Neuronal stem cell (in vitro differentiated cells): ENCODE data around the gene TESPA1.

ENCODE experiments used
- DNase-seq: peaks from one replicate; pipeline ENCODE4 v3.0.0-alpha.2; 2013; ENCODE audit warnings: low spot score
- H2AFZ ChIP-seq: one replicate; pipeline ENCODE4 v1.6.1; 2013; ENCODE audit warnings: mild to moderate bottlenecking, low read length, inconsistent platforms
- H2AK5ac ChIP-seq: 2 replicates; pipeline ENCODE4 v1.6.1; 2013; ENCODE audit warnings: low read depth, mild to moderate bottlenecking, inconsistent platforms, low read length, moderate library complexity, mixed read lengths
- H2BK120ac ChIP-seq: 2 replicates; pipeline ENCODE4 v1.6.1; 2013; ENCODE audit warnings: low read depth, mild to moderate bottlenecking, inconsistent platforms, low read length, moderate library complexity, mixed read lengths
- H2BK12ac ChIP-seq: one replicate; pipeline ENCODE4 v1.6.1; 2013; ENCODE audit warnings: low read length, inconsistent platforms
- H2BK15ac ChIP-seq: 2 replicates; pipeline ENCODE4 v1.6.1; 2013; ENCODE audit warnings: mild to moderate bottlenecking, low read length, inconsistent platforms, mixed read lengths
- H2BK5ac ChIP-seq: one replicate; pipeline ENCODE4 v1.6.1; 2013; ENCODE audit warnings: inconsistent platforms, mild to moderate bottlenecking, low read length, moderate library complexity
- H3K14ac ChIP-seq: one replicate; pipeline ENCODE4 v1.6.1; 2013; ENCODE audit warnings: low read length, inconsistent platforms
- H3K18ac ChIP-seq: 2 replicates; pipeline ENCODE4 v1.6.1; 2013; ENCODE audit warnings: low read length, inconsistent platforms
- H3K23ac ChIP-seq: 2 replicates; pipeline ENCODE4 v1.6.1; 2013; ENCODE audit warnings: low read depth, mild to moderate bottlenecking, mixed read lengths, low read length, inconsistent platforms; ENCODE audit not compliant: poor library complexity
- H3K27ac ChIP-seq: replicated peaks from 3 replicates; pipeline ENCODE4 v1.5.1; 2013; ENCODE audit warnings: low read length, inconsistent platforms
- H3K27me3 ChIP-seq, 3 experiments: 2 replicates each; pipeline ENCODE4 v1.6.1; 2013; ENCODE audit warnings: low read length in 3 of 3, mild to moderate bottlenecking in 2 of 3, inconsistent platforms in 1 of 3, low read depth in 1 of 3, mixed read lengths in 1 of 3, moderate library complexity in 1 of 3; ENCODE audit not compliant: control insufficient read depth in 3 of 3, insufficient read depth in 3 of 3
- H3K36me3 ChIP-seq, 2 donors: replicated peaks in 1 of 2; 2 replicates each; pipeline ENCODE4 v1.6.1; 2013; ENCODE audit warnings: low read length in 2 of 2; ENCODE audit not compliant: control insufficient read depth in 2 of 2, insufficient read depth in 2 of 2
- H3K4ac ChIP-seq: 2 replicates; pipeline ENCODE4 v1.6.1; 2013; ENCODE audit warnings: inconsistent platforms, mild to moderate bottlenecking, low read length, moderate library complexity
- H3K4me1 ChIP-seq, 2 donors: 1 replicate in 1 of 2; 2 replicates in 1 of 2; pipeline ENCODE4 v1.6.1; 2013; ENCODE audit warnings: low read length in 2 of 2, low read depth in 1 of 2; ENCODE audit not compliant: control insufficient read depth in 2 of 2, insufficient read depth in 1 of 2
- H3K4me2 ChIP-seq: one replicate; pipeline ENCODE4 v1.6.1; 2013; ENCODE audit warnings: mild to moderate bottlenecking, low read length, inconsistent platforms; ENCODE audit not compliant: insufficient read depth, poor library complexity, severe bottlenecking
- H3K4me3 ChIP-seq, 2 donors: 2 replicates each; pipeline ENCODE4 v1.5.1; 2013; ENCODE audit warnings: low read length in 2 of 2, mild to moderate bottlenecking in 2 of 2, inconsistent platforms in 1 of 2, moderate library complexity in 1 of 2
- H3K79me1 ChIP-seq: one replicate; pipeline ENCODE4 v1.6.1; 2013; ENCODE audit warnings: low read depth, mild to moderate bottlenecking, inconsistent platforms, low read length, moderate library complexity
- H3K9ac ChIP-seq: one replicate; pipeline ENCODE4 v1.6.1; 2013; ENCODE audit warnings: mild to moderate bottlenecking, low read depth, low read length, inconsistent platforms; ENCODE audit not compliant: poor library complexity
- H3K9me3 ChIP-seq, 2 donors: replicated peaks in 1 of 2; 2 replicates each; pipeline versions ENCODE3 to v1.6.1; 2013; ENCODE audit warnings: low read length in 2 of 2, mild to moderate bottlenecking in 2 of 2, inconsistent platforms in 1 of 2, low read depth in 1 of 2, mixed read lengths in 1 of 2, moderate library complexity in 1 of 2; ENCODE audit not compliant: control insufficient read depth in 2 of 2, insufficient read depth in 1 of 2
- H4K8ac ChIP-seq: one replicate; pipeline ENCODE4 v1.6.1; 2013; ENCODE audit warnings: low read depth, mild to moderate bottlenecking, inconsistent platforms, low read length, moderate library complexity
- H4K91ac ChIP-seq: one replicate; pipeline ENCODE4 v1.6.1; 2013; ENCODE audit warnings: low read length, low read depth, mild to moderate bottlenecking, inconsistent platforms; ENCODE audit not compliant: poor library complexity
- WGBS, 2 donors: extraction: QIAGEN DNeasy Blood & Tissue Kit; methylation state at CpG; one replicate each; pipeline ENCODE4 v1.1.7; 2013; ENCODE audit warnings: missing lambda C conversion rate in 2 of 2, mixed read lengths in 1 of 2; ENCODE audit not compliant: insufficient read length in 2 of 2, insufficient replicate concordance in 1 of 2; ENCODE audit errors: extremely low coverage in 2 of 2; 5-methylcytosine and 5-hydroxymethylcytosine counted together

Gene TESPA1

DNA sequence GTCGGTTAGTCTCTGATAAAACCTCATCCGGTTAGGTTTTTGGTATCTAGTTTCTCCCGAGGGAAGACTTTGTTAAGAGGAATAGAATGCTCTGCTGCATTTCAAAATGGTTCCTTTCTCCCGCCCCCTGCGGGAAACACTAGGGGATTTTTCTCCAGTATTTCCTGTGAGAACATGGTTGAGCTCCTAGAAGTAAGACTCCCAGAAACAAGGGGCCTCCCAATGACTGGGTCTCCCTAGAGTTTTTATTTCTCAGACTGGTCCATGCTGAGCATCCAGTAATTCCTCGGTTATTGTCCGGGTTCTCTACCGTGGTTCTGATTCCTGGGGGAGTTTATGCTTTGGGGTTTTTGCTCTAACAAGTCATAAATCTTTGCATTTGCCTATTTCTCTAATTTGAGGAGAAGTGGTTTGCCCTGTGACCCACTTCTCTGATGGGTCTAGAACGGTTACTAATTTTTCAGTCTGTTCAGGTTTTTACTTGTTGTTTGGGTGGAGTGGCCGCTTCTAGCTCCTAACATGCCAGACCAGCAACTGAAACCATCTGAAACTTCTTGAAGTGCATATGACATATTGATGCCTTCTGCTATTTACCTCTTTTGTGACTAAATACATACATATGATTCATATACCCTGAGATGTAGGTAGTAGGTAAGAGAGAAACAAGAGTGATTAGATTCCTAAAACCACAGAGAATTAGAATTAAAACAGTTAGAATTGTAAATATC is 25.1 kb downstream of the TESPA1 start:
- Histone ChIP-seq H2BK5ac (no peak overlapping the region), H3K18ac (no peak overlapping the region), H3K4me2 (no peak overlapping the region), H3K36me3 (no peaks in the 10 kb centered on the region), H3K14ac (no peak overlapping the region), H2BK120ac (no peak overlapping the region), H3K9me3 (no peaks in the 10 kb centered on the region), H3K4ac (no peak overlapping the region), H3K4me3 (no peak overlapping the region), H2AFZ (peak overlapping the region; percentile 11), H2BK15ac (no peak overlapping the region), H3K27ac (no peak overlapping the region), H2AK5ac (no peak overlapping the region), H3K23ac (no peak overlapping the region), H3K79me1 (no peaks in the 10 kb centered on the region), H3K27me3 (no peaks in the 10 kb centered on the region), H2BK12ac (no peak overlapping the region), H4K91ac (no peak overlapping the region), H3K4me1 (peaks cover 0 to 3% of the 10 kb centered on the region in 2 donors), H4K8ac (no peak overlapping the region), H3K9ac (no peak overlapping the region)
- DNase-seq = no peak
- WGBS, 2 donors = no CpG with 5 or more reads among the region's 10 CpGs

DNA sequence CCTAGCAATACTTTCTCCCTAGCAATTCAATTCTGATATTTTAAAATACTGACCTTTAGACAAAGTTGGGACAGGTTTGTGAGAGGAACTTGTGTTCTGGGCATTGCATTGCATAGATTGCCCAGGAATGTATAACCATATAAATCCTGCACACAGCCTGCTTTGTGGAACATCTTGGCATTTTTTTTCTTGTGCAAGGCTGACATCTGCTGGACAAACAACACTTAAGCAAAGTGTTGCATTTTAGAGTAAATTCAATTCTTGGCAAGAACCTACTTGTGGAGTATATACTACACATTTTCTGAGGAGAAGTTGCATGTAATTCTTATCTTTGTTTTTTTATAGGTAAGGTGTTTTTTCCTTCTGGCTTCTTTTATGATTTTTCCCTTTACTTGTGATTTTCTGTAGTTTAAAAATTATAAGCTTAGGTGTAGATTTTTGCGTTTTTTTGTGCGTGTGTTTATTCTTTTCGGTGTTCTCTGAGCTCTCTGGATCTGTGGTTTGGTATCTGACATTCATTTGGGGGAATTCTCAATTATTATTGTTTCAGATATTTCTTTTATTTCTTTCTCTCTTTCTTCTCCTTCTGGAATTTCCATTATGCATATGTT is 26.4 kb downstream of the TESPA1 start:
- peak; percentile 63 for DNase-seq
- no CpG with 5 or more reads among the region's 3 CpGs for WGBS, 2 donors

DNA sequence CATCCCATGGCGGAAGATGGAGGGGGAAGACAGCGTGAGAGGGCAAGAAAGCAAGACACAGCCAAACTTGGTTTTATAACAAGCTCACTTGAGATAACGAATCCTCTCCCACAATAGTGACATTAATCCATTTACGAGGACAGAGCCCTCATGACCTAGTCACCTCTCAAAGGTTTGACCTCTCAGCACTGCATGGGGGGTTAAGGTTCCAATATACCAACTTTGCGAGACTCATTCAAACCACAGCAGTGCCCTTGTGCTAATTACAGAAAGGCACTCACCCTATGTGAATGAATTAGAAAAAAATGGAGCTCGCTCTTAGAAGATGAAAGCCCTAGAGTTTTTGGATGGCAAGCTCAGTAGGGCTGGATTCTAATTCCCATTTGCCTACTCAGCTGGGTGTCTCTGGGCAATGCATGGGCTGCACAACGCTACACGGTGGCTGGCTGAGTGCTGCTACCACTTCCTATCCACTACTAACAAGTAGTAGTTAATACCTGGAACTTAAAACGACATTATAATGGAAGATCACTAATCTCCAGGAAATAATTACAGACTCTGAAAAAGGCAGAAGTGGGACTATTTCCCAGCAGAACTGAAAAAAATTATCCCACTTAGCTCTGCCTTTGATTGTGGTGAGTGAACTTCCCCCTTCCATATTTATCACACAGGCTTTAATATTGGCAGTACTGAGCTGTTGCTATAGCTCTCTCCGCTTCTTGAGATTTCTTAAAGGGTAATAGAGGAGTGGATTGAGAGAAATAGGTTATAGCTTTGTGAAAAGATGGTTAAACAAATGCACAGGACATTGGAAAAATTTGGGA is 27.5 kb downstream of the TESPA1 start:
- DNase-seq = no peak
- no peaks in the 10 kb centered on the region for H3K79me1 ChIP-seq
- H2AFZ ChIP-seq = no peak overlapping the region
- H3K4ac ChIP-seq = no peak overlapping the region
- no peaks in the 10 kb centered on the region for H3K36me3 ChIP-seq
- no peak overlapping the region for H4K91ac ChIP-seq
- peaks cover 0 to 3% of the 10 kb centered on the region in 2 donors for H3K4me1 ChIP-seq
- H2AK5ac ChIP-seq = no peak overlapping the region
- H4K8ac ChIP-seq = no peak overlapping the region
- no peaks in the 10 kb centered on the region for H3K9me3 ChIP-seq
- no peak overlapping the region for H2BK15ac ChIP-seq
- no peak overlapping the region for H3K23ac ChIP-seq
- no CpG with 5 or more reads among the region's 10 CpGs for WGBS, 2 donors
- no peak overlapping the region for H2BK120ac ChIP-seq
- H3K18ac ChIP-seq = no peak overlapping the region
- no peak overlapping the region for H3K14ac ChIP-seq
- no peak overlapping the region for H2BK5ac ChIP-seq
- no peak overlapping the region for H3K9ac ChIP-seq
- H3K27me3 ChIP-seq = no peaks in the 10 kb centered on the region
- H3K4me2 ChIP-seq = no peak overlapping the region
- no peak overlapping the region for H2BK12ac ChIP-seq
- no peak overlapping the region for H3K4me3 ChIP-seq
- no peak overlapping the region for H3K27ac ChIP-seq

More for the DNA sequence above, 26.4 kb downstream of the TESPA1 start:
- no peak overlapping the region for H3K18ac ChIP-seq
- H3K23ac ChIP-seq = no peak overlapping the region
- H3K79me1 ChIP-seq = no peaks in the 10 kb centered on the region
- H3K27ac ChIP-seq = no peak overlapping the region
- H4K91ac ChIP-seq = no peak overlapping the region
- H3K9ac ChIP-seq = no peak overlapping the region
- H3K4ac ChIP-seq = no peak overlapping the region
- H3K36me3 ChIP-seq = no peaks in the 10 kb centered on the region
- H3K27me3 ChIP-seq = no peaks in the 10 kb centered on the region
- no peak overlapping the region for H4K8ac ChIP-seq
- H3K4me3 ChIP-seq = no peak overlapping the region
- H2AK5ac ChIP-seq = no peak overlapping the region
- no peak overlapping the region for H2BK5ac ChIP-seq
- no peak overlapping the region for H2BK15ac ChIP-seq
- no peak overlapping the region for H2BK120ac ChIP-seq
- no peak overlapping the region for H3K14ac ChIP-seq
- peaks cover 0 to 3% of the 10 kb centered on the region in 2 donors for H3K4me1 ChIP-seq
- H3K9me3 ChIP-seq = no peaks in the 10 kb centered on the region
- H2AFZ ChIP-seq = no peak overlapping the region
- no peak overlapping the region for H2BK12ac ChIP-seq
- H3K4me2 ChIP-seq = no peak overlapping the region

DNA sequence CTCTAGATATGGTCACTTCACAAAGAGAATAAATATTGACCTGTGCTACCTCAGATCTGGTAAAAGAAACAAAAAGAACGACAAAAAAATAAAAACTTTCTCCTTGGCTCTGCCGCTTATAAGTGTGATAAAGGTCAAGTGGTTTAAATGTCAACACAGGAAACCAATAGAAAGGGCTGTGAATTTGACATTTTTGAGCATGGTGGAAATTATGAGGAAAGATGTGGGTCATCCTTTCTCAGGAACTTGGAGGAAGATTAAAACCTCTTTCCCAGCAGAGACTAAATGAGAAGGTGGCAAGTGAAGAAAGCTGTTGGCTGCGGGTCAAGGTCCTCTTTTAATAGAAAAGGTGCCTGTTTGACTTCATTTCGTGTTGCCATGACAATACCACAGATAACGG is 28.2 kb downstream of the TESPA1 start:
- Histone ChIP-seq H3K9me3 (no peaks in the 10 kb centered on the region), H3K27ac (no peak overlapping the region), H3K9ac (no peak overlapping the region), H2BK15ac (no peak overlapping the region), H3K36me3 (no peaks in the 10 kb centered on the region), H3K79me1 (no peaks in the 10 kb centered on the region), H3K4me3 (no peak overlapping the region), H3K14ac (no peak overlapping the region), H2BK5ac (no peak overlapping the region), H2AK5ac (no peak overlapping the region), H3K4me1 (peaks cover 0 to 3% of the 10 kb centered on the region in 2 donors), H3K4ac (no peak overlapping the region), H3K4me2 (no peak overlapping the region), H2BK12ac (no peak overlapping the region), H3K18ac (no peak overlapping the region), H3K27me3 (no peaks in the 10 kb centered on the region), H4K91ac (no peak overlapping the region), H3K23ac (no peak overlapping the region), H4K8ac (no peak overlapping the region), H2AFZ (no peak overlapping the region), H2BK120ac (no peak overlapping the region)
- no CpG with 5 or more reads among the region's 5 CpGs for WGBS, 2 donors
- DNase-seq = no peak
